Stimulated activated CD4-positive, alpha-beta T cell treated with anti-CD3 and anti-CD28 coated beads, TNF-alpha, amount 100 ng/mL, for 1 hour (primary cell): ENCODE measurements around the gene FAHD2B.
"Not testable (repeated sequence)": the region's sequence is repeated elsewhere in the genome, so short reads cannot be mapped to it uniquely, and the experiment has no call there.

Experiments
- DNase-seq, 3 donors: peaks; one replicate each; pipeline ENCODE4 v3.0.0-alpha.2; 2020; ENCODE audit warnings: low read depth in 3 of 3, low spot score in 1 of 3

Gene FAHD2B, protein sequence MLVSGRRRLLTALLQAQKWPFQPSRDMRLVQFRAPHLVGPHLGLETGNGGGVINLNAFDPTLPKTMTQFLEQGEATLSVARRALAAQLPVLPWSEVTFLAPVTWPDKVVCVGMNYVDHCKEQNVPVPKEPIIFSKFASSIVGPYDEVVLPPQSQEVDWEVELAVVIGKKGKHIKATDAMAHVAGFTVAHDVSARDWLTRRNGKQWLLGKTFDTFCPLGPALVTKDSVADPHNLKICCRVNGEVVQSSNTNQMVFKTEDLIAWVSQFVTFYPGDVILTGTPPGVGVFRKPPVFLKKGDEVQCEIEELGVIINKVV

DNA sequence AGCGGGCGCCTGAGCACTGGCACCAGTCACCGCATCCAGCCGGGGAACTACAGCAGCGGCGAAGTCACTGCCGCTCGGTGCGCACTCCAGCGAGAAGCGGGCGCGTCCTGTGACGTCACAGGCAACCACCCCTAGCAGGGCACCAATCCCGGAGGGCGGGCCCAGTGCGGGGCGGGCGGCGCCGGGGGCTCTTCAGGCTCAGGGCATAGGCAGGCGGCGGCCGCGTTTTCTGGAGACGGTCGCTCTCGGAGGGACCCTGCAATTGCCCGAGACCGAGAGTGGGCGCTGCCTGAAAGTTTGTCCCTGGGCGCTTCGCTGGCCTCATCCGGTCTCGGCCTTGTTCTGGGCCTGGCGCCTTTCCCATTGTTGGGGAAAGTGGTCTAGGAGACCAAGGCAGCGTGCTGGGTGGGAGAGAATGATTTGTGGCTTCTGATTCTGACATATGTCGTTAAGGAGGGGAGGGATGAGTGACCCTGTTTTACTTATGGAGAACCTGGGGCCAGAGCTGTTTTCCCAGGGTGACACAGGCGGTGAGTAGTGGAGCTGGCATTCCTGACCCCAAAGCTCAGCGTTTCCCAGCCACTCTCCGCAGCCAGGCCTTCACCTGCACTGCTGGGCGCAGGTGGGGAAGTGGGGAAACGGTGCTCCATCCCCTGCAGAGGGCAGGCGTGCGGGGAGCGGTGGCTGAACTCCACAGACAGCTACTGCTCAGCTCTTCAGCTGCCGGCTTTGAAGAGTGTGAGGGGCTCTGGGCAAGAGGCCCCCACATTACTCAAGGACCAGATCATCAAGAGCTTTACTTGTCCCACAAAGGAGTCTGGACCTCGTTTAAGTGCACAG is at the start of gene FAHD2B:
Gene FAHD2B (minus strand): TSS at position 111 of the 840 bp plus-strand sequence. CDS start 3,176 bp downstream, outside the sequence.
- peak; percentile 65 to 68 (median 66) for DNase-seq

DNA sequence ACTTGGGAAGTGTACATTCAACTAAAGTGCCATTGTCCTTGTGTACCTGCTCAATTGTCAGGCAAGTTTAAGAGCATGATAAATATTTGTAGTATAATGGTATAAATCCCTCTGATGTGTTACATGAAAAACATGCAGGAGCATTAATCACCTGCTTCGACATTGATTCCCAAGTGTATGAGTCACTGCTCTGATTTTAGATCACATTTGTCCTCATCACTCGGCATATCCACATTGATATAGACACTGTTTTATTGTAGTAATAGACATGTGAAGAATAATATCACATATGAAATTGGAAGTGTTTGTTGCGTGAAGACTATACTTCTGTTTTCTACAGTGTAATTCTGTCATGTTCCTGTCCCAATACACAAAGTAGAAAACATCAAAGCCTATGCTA is 49.3 kb upstream of the FAHD2B start:
- DNase-seq = not testable (repeated sequence)

DNA sequence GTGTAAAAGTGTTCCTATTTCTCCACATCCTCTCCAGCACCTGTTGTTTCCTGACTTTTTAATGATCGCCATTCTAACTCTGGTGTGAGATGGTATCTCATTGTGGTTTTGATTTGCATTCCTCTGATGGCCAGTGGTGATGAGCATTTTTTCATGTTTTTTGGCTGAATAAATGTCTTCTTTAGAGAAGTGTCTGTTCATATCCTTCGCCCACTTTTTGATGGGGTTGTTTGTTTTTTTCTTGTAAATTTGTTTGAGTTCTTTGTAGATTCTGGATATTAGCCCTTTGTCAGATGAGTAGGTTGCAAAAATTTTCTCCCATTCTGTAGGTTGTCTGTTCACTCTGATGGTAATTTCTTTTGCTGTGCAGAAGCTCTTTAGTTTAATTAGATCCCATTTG is 34.4 kb upstream of the FAHD2B start:
- not testable (repeated sequence) for DNase-seq

DNA sequence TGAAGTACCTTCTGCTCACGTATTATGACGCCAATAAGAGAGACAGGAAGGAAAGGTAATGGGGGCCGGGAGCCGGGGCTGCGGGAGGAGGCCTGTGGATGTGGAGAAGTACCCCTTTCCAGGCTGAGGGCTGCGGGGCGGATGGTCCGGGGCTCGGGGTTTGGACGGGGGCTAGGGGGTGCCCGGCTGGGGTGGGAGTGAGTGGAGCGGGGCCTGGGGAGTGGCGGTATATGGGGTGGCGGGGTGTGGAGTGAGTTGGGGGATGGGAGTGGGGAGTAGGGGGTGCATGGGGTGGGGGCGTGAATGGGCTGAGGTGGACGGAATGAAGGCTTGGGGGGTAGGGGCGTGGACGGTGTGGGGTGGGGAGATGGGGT is 19.2 kb upstream of the FAHD2B start:
- not testable (repeated sequence) for DNase-seq

DNA sequence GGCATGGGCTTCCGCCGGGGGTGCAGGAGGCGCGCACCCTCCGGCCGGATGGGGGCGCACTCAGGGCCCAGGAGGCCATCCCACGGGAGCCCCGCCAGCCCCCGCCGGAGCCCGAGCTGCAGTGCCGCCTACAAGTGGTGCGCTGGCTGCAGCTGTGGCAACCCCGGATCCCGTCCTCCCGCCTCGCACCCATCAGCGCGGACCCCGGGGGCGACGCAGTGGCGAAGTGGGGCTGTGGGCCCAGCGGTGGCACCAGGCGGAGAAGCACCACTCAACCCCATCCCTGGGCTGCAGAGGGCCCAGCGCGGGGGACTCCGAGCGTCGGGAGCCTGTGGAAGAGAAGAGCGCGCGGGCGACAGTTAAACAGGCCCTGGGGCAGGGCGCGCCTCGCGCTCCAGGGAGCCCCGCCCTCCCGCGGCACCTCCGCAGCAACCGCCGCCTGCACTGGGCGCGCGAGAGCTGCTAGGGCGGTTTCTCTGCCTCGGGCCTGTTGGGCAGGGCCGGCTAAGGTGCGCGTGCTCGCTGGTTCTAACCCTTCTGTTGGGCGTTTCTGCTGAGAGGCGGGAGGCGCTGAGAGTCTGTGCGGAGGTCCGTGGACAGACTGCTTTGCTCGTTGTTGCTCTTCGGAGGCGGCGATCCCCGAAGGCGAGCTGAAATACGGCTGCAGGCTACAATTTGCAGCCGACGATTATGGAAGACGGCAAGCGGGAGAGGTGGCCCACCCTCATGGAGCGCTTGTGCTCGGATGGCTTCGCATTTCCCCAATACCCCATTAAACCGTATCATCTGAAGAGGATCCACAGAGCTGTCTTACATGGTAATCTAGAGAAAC is 18.6 kb upstream of the FAHD2B start, which contains the start of gene ANKRD36:
Gene ANKRD36 (plus strand): TSS at position 104 of the 832 bp plus-strand sequence. CDS start 587 bp downstream, at position 691.
- DNase-seq = peak; percentile 50 to 75 (median 70)

- DNase-seq = peak in 2 of 3 donors; percentile 19 to 35
Observed at GRCh38 chr2:97112320-97113049, 17.8 kb upstream of the FAHD2B start.

DNA sequence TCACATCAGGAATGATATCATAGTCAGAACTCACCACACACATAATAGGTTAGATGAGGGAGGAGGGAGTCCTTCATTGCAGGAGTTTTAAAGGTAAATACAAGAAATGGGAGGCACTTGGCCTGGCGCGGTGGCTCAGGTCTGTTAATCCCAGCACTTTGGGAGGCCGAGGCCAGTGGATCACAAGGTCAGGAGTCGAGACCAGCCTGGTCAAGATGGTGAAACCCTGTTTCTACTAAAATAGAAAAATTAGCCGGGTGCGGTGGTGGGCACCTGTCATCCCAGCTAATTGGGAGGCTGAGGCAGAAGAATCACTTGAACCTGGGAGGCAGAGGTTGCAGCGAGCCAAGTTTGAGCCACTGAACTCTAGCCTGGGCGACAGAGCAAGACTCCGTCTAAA is 16.6 kb upstream of the FAHD2B start:
- not testable (repeated sequence) for DNase-seq

- not testable (repeated sequence) for DNase-seq
Observed at GRCh38 chr2:97106878-97107277, 12.2 kb upstream of the FAHD2B start.

DNA sequence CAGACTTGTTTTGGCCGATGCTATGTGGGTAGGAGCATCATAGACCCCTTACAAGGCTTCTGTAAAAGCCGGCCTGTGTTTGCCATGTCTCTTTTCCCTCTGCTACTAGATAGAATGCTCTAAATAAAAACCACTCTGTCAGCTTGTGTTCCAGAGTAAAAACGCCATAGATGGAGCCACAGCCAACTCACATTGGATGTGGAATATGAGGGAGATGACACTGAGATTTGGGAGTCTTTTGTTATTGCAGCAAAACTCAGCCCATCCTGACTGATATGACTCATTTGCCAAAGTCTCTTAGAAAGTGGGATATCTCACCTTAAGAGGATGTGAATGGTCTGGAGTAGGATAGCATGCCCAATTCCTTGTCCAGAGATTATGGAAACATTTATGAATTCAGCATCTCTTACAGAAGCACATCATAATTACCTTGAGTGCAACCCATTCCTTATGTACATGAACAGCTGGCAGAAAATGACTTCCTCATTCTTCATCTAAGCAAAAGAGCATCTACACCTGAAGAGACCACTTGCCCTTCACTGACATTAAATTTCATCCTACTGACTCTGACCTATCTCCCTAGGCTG is 4.2 kb upstream of the FAHD2B start:
- not testable (repeated sequence) for DNase-seq

DNA sequence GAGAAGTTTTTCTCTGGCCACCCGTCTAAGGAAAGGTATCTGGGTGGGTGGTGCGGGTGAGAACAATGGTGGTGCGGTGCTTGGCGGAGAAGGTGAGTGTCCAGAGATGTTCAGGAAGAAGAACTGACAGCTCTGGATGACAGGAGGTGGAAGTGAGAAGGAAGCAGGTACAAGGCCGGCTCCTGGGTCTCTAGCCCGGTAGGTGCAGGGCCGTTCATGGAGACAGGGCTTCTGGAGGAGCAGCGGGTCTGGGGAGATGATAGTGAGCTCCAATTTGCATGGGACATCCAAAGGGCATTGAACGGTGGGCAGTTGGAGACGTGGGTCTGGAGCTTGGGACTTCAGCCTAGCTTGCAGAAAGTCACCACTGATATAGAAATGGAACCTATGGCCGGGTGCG is 979 bp upstream of the FAHD2B start:
- no peak for DNase-seq

- not testable (repeated sequence) for DNase-seq
Observed at GRCh38 chr2:97093983-97094771, 505 bp downstream of the FAHD2B start.

DNA sequence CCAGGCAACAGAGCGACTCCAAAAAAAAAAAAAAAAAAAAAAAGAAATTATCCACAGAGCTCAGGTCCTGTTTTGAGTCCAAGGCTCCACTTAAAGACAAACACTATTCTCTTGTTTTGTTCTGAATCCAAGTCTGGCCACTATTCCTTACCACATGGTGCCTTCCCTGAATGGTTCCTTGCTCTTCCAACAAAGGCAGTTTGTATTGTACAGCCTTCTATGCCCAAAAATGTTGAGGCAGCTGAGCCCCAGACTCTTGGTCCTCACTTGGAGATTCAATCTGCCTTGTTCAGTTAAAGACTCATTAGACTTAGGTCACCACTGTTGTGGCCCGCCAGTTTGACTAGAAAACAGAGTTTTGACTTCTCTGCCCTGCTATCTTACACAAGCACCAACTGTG is 1.7 kb downstream of the FAHD2B start:
- DNase-seq = not testable (repeated sequence)

DNA sequence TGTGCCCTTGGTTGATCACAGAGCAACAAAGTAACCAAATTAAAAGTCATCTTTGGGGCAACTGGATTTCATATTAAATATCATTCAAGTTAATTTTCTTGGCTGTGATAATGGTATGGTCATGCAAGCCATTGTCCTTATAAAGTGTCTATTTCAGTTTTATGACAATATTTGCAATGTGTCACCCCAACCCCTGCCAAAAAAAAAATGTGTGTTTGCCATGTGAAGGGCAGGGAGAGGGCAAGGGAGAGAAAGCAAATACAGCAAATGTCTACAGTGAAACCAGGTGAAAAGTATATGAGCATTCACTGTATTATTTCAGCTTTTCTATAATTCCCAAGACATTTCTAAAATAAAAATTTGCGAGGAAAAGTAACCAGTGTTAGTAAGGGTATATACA is 6.0 kb downstream of the FAHD2B start:
- not testable (repeated sequence) for DNase-seq

GRCh38 chr2:97085093-97085492 is 9.6 kb downstream of the FAHD2B start:
- DNase-seq = not testable (repeated sequence)

DNA sequence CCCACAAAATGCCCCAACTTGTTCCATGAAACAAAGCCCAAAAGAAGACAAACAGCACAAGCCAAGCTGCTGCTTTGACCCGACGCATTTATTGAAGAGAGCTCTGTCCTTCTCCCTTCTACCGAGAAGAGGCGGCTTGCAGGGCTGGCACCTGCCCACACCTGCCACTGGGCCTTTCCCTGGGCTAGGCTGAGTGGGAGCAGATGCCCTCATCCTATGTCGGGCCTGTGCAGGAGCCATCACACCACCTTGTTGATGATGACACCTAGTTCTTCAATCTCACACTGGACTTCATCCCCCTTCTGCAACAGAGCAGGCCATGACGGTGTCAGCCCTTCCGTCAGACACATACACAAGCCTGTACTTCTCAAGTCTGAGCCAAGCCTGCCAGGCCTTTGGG is 11.2 kb downstream of the FAHD2B start:
- not testable (repeated sequence) for DNase-seq

DNA sequence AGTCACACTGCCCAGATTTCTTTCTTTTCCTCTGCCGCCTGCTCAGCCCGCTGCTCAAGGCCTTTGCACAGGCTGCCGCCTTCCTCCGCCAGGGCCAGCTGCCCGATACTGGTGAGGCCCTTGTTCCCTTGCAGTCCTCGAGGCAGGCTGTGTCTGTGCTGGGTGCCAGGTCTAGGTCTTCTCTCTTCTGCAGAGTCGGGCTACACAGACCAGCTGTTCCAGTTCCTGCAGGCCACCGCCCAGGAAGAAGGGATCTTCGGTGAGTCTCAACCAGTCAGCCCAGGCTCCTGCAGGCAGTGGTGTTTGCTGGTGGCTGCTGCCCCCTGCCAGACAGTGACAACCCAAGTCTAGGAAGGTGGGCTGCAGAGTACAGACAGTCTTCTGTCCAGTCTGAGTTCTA is 12.5 kb downstream of the FAHD2B start:
- not testable (repeated sequence) for DNase-seq

GRCh38 chr2:97080855-97081254 is 13.8 kb downstream of the FAHD2B start:
- DNase-seq = not testable (repeated sequence)

GRCh38 chr2:97077213-97077612 is 17.5 kb downstream of the FAHD2B start:
- DNase-seq = not testable (repeated sequence)

DNA sequence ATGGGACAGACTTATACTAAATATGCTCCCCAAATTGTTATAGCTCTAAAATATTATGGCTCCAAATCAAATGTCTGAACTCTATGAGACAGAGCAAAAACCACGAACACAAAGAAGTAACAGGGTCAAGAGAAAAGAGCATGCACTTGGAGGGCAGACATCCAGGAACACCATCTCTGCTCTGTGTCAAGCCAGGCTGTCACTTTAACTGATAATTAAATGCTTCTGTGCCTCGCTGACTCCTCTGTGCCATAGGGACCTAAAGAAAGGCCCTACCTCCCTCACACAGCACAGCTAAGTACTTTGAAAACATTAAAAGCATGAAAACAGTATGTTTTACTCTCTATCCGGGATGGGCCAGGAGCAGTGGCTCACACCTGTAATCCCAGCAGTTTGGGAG is 23.8 kb downstream of the FAHD2B start:
- not testable (repeated sequence) for DNase-seq
